Measurements from ENCODE around the gene VWA5A.

VWA5A gene, protein sequence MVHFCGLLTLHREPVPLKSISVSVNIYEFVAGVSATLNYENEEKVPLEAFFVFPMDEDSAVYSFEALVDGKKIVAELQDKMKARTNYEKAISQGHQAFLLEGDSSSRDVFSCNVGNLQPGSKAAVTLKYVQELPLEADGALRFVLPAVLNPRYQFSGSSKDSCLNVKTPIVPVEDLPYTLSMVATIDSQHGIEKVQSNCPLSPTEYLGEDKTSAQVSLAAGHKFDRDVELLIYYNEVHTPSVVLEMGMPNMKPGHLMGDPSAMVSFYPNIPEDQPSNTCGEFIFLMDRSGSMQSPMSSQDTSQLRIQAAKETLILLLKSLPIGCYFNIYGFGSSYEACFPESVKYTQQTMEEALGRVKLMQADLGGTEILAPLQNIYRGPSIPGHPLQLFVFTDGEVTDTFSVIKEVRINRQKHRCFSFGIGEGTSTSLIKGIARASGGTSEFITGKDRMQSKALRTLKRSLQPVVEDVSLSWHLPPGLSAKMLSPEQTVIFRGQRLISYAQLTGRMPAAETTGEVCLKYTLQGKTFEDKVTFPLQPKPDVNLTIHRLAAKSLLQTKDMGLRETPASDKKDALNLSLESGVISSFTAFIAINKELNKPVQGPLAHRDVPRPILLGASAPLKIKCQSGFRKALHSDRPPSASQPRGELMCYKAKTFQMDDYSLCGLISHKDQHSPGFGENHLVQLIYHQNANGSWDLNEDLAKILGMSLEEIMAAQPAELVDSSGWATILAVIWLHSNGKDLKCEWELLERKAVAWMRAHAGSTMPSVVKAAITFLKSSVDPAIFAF

DNA sequence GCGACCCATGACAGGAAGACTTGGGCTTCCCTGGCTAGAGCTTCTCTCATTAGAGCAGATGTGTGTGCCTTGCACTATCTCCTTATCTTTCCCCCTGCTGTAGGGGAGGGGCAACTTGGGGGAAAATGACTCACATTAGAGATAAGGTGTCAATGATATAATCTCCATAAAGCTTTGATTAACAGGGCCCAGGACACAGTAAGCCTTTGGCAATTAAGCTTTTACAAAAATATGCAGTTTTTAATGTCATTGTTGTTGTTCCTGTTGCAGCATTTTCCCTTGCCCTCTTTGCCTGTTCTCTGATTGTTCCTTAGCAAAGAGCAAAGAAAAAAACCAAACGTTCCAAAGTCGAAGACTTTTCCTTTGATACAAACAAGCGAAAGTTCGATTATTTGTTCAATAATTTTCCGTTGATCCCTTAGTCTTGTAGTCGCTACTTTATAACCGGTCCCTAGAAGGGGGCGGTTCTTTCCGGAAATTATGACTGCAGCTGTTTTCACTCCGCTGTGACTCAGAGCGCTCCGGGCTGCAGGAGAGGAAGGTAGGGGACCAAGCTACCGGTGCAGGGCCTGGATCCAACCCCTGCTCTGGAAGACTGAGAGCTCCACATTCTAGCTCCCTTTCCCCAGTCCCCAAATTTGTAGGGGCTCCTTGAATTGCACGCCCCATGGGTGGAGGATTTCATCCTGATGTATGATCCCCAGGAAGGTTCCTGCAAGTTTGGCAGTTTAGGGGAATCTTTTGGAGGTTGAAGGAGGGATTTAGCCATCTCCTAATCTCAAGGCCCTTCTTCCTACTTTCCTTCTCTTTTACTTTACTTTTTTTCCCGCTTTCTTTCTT lies at the start of gene VWA5A:
Gene VWA5A (plus strand): TSS at position 509 of the 840 bp plus-strand sequence. CDS start 2,062 bp downstream, outside the sequence.
- no peak for DNase-seq

DNA sequence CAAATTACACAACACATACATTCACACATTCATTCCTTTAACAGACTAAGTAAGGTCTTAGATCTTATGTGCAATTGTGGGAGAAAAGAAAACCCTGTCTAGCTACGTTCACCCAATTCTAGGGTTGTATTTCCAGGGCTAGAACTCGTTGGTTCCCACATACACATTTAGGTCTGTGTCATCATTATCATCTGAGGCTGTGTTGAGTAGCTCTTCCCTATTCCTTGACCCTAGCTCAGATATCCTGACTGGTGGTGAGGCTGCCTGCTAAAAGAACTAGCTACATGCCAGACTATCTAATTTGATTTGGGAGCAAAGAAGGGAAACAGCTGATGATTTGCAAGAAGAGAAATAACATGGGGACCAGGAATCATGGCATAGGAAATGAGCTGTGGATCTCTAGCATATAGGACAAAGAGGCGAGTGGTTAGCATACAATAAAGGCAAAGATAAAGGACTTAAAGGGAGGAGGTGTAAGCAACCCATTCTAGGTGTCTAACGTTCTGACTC lies 46.6 kb upstream of the VWA5A start:
- DNase-seq: no peak

DNA sequence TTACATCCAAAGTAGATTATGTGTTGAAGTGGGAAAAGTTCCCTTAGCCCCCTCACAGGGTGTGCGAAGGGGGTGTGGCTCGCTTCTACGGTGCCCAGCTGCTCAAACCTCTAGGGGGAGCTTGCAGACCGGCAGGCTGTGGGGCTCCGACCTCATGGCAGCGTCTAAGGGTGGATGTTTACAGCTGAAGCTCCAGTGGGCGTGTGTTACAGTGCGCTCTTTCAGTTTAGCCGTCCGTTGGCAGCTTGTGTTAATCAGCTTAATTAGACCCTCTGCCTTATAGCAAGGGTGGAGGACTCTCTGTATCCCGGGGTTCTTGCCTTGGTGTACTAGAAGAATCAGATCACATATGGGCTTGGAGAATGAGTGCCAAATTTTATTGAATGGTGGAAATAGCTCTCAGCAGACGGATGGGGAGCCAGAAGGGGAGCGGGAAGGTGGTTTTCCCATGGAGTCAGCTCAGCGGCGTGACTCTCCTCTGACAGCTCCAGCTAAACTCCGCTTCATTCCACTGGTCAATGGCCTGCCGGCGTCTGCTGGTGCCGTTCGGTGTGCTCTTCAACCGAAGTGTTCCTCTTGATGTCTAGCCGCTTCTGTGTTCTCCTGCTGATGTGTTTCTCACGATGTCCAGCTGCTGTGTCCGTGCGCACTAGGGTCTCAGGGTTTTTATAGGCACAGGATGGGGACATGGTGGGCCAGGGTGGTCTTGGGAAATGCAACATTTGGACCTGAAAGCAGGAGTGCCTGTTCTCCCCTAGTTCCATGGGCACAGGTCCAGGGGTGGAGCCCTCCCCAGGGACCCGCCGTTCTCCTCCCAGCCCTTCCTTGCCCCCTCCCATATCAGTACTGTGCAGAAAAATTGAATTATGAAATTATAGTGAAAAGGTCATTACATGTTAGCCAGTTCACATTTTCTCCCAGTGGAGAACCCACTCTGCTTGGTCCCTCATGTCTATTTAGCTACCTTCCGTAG lies 45.5 kb upstream of the VWA5A start:
- no peak for DNase-seq

DNA sequence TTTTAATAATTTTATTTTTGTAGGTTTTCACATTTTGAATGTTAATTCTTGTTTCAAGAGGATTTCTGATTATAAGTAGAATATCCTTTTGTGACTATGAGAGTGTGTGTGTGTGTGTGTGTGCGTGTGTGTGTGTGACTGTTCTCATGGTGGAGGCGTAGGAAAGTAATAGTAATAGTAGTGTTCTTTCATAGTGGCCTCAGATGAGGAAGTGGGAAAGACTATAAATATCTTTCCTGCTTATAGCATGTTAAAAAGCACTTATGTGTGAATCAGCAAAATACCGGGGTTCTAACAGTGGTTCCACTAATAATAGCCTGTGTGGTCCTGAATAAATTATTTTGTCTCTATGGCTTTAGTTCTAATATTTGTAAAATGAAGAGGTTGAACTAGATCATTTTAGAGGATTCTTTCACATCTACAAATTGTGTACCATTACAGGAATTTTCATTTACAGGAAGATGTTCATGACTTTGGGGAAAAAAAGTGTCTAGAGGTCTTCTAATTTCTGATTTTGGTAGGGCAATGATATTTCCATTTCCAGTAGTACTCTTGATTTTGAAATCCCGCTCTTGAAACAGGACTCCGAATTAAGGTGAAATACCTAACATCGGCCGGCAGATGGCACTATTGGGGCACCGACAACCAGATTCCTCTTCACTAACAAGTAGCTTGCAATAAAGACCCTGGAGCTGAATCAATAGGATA lies 44.2 kb upstream of the VWA5A start:
- no peak for DNase-seq

DNA sequence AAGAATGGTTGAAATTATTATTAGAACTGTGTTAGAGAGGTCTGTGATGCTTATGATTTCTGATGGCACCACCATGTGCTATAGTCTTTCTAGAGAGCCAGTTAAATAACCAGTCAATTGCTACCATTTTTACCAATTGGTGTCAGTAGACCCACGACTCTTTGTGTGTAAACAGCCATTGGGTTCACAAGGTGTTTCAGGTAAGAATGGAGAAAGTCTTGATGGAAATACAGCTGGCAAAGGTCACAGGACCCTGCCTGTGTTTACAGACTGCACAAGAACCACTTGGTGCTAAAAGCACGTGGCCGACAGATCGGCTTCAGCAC lies 43.7 kb upstream of the VWA5A start:
- peak in 1 of 2 experiments; percentile 27 for DNase-seq

DNA sequence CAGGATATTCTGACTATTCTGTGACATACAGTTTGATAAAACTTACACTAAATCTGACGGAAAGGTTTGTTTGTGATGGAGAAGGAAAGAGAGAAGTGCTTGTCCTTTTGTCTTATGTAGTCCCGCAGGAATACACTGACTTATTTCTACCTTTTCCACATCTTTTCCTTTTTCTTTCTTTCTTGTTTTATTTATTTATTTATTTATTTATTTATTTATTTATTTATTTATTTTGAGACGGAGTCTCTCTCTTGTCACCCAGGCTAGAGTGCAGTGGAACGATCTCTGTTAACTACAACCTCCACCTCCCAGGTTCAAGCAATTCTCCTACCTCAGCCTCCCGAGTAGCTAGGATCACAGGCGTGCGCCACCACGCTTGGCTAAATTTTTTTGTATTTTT lies 43.1 kb upstream of the VWA5A start:
- DNase-seq: no peak

DNA sequence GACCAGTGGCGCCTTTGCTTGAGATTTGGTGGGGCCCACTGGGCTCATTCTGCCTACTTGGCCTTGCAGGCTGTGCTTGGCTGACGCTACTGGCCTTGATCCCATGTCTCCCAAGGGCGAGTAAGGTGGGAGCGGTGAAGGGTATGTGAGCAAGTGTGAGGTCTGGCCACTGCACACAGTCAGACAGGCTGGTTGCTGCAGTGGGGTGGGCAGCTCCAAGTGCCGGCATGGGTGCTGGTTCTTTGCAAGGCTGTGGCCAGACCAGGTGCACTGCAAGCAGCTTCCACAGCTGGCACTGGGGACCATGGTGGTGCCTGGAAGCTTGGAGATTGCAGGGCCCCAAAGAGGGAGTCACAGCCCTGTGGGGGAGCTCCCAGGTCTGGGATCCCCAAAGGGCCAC lies 40.7 kb upstream of the VWA5A start:
- DNase-seq: no peak

DNA sequence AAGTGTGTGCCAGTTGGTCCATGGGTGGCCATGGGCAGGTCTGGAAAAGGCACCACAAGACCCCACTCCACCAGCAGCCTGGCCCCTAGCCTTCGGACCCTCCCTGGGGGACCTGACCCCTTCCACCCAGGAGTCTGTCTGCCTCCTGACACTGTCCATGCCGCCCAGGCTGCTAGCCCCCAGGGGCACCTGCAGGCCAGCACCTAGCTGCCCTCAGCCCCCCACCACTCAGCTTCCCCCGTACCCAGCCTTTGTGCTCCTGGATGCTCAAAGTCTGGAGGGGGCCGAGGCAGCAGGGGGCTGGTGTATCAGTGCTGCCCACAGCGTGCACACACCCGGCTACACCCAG lies 39.8 kb upstream of the VWA5A start:
- no peak for DNase-seq

DNA sequence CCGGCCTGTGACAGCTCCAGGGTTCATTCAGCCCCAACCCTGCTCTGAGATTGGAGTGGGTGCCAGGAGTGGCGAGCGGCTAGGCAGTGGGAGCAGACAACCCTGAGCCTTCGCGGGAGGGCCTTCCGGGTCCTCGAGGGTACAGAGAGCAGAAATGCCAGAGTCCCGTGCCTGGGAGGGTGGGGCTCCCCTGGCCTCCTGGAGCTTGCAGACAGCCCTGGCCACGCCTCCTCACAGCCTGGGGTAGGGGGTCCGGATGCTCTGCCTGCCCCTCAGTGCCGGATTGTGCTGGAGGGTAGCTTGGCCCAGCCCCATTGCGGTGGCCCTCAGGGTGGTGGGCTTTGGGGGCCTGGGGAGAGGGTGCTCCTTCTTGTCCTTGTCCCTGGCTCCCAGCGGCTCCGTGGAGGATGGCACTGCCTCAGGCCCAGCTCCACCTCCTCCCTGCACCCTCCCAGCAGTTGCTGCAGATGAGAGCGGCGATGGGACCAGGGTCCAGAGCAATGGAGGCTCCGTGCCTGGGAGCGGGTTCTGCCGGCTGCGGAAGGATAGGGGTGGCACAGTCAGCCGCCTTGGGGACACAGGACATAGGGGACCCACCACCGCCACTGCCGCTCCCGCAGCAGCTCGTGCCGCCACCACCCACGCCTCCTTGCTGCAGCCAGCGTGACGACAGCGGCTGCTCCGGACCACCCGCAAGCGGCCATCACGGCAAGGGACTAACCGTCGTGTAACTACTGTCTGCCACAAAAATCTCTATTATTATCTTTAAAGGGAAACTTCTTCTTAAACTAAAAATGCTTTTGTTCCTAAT lies 39.2 kb upstream of the VWA5A start:
- no peak for DNase-seq

DNA sequence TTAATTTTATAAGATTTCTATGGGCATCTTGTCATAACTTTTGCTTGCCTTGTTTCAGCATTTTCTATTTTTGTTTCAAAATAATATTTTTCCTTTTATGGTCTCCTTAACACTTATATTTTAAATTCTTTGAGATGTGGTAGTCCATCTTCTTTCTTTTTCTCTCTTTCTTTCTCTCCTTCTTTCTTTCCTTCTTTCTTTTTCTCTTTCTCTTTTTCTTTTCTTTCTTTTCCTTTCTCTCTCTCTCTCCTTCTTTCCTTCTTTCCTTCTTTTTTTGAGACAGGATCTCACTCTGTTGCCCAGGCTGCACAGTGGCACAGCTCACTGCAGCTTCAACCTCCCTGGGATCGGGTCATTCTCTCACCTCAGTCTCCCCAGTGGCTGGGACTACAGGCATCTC lies 38.0 kb upstream of the VWA5A start:
- DNase-seq: no peak

DNA sequence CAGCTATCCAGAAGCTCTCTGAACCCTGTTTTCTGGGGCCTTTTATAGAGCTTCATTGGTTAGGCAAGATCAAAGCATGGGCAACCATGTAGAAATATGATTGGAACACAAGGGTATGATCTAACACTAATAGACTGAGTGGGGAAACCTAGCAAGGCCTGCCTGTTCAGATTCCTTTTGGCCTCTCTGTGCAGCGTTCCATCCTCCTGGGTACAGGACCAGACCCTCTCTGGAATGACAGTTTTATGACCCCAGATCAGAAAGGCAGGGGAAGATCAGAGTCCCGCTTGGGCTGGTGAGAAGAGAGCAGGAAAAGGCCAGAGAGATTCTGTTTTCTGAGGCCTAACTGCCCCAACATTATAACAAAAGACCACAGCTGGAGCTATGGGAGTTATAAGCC lies 36.7 kb upstream of the VWA5A start:
- DNase-seq: no peak

DNA sequence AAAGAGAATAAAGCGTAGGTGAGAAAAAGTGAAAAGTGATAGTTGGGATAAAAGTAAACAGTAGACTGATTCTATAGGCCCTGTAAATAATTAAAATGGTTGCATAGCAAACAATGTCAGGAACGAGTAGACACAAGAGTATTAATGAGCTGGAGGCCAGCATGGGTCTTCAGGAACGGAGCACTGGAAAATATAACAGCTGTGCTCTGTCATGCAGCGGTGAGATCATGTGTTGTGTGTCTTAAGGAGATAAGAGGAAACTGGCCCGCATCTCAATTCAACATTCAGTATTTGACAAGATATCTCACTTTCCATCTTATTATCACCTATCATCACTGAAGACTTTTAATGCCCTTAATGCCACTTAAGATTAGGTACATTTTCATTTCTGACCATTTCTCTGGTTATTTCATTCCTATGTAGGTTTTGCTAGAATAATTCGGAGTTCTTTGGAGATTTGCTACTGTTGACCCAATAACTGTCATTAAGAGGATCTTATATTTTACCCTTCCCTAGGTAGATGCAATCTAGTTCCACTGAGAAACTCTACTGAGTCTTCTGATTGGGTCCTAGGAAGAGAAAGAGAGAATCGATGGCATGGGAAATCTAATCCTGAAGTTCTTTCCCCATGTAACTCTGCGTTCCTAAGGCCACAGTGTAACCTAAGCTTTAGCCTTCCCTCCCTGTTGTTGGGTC lies 35.5 kb upstream of the VWA5A start:
- no peak for DNase-seq

DNA sequence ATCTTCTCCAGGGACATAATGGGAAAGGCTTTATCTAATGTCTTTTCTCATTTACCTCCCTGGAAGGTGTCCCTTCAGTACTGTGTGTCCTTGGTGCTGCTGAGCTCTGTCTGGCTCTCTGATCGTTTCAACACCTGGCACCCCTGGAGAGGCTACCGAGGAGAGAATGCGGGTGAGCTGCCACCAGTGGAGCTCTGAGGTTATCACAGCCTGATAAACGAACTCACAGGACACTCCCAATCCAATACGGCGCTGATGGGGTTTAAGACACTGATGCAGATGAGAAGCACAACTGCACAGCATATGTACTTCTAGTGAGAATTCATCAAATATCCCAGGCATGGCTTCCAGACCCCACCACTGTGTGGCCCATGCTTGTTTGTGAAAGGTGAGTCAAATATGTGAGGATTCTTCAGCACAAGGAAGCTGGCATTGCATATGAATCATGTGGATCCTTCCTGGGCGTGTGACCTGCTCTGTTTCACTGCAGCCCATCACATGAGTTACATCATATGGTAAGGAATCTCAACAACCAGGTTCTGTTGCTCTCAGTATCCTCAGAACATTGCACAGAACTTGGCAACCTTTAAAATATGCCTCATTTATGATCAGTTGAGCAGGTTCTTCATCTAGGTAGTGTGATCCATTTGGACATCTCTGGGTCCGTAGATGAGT lies 34.8 kb upstream of the VWA5A start:
- no peak for DNase-seq

DNA sequence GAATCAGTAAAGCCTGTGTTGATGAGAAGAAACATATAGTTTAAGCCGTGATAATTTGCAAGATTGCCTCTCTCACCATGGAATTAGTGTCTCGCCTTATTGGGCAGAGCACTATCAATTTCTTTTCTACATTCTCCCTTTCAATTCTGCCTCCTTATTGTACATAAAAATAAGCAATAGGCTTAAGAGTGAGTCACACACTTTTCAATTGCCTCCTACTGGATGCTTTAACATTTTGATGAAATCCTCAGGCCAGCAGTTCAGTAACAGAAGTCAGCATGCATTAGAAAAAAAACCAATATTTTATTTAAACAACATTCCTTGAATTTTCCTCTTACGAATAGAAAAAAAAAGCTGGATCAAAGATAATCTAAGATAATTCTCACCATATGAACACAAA lies 33.8 kb upstream of the VWA5A start:
- no peak for DNase-seq

DNA sequence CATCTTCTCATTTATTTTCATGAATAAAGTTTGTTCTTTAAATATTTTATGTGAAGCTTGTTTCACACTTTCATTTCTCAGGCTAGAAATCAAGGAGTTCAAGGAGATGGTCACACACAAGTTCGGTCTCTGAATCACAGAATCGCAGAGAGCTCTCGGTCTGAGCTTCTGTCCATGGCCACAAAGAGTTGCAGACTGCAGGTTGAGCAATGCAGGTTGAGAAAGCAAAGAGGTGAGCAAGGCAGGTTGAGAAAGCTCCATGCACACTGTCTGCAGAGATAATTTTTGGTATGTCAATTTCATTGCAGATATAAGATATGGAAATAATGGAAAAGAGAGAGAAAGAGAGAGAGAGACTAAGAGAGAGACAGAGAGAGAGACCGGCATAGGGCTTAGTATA lies 32.9 kb upstream of the VWA5A start:
- DNase-seq: no peak

DNA sequence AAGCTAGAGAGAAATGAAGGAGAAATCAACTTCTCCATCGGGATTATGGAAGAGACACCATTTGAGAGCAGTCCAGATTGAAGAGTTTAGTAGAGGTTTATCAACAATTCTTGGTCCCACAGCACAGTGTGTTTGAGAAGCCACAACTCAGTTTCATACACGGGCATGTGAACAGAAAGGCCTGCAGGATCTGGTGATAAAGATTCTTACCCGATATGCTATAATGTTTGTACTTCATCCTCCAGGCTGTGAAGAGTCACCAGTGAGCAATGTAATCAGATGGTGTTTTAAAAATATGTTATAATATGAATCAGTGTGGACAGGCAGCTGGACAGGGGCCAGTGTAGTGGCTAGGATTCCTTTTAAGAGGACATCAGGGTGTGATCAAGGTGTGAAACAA lies 29.7 kb upstream of the VWA5A start:
- DNase-seq: no peak

DNA sequence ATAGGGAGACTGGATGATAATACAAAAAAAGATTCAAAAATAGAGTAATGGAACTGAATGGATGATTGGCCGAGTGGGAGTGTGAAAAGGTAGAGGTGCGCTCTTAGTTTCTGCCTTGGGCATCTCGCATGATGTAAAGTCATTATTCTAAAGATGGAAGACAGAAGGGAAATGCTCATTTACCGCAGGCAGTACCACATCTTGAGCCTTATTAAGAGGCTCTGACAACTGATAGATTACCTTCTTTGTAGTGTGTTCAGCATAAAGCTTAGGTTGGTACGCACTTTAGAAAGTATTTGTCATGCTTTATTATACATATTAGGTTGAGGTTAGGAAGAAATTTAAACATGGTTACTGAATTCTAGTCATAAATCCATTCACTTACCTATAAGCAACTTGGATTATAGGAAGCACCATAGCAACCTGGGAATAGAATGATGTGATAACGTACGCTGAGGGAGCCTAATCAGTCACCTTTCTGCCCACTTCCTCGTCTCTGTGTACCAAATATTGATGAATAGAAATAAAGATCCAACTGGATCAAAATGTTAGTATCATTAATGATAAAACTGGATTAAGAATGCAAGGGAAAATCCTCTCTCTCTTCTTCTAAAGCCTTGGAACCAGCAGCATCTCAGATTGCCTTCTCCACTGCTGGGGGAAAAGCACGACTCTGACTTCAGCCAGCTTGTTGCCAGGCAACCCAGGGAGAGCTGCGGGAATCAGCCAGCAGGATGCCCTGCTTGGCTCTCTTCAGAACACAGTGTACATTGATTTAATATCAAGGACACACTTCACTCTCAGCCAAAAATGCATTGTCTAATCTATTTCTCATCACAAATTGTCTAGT lies 29.0 kb upstream of the VWA5A start:
- no peak for DNase-seq

DNA sequence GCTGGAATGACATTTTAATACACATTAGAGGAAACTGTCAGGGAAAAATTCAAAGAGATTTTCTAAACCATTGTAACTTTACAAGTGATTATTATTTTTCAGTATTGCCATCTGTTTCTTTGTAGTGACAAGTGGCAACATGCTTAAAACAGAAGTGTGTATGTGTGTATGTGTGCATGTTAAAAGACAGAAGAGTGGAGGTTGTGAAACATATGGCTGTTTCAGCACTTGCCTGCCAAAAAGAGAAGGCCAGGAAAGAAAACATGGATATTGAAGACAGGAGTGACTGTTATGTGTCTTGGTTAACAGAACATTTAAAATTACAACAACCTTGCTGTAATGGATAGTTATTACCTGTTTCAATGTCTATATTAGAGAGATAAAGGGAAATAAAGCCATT lies 24.3 kb upstream of the VWA5A start:
- DNase-seq: no peak

All from NCI-H187 (cell line).